ENCODE data around the gene RAPGEF1. TPM values are rescaled to one million over a fixed set of nuclear protein-coding genes. Genes with fewer than 3 reads are reported as not detected.

Gene RAPGEF1
- total and polyA plus RNA-seq, 12 donors = 39.6 to 135 (median 111) TPM

DNA sequence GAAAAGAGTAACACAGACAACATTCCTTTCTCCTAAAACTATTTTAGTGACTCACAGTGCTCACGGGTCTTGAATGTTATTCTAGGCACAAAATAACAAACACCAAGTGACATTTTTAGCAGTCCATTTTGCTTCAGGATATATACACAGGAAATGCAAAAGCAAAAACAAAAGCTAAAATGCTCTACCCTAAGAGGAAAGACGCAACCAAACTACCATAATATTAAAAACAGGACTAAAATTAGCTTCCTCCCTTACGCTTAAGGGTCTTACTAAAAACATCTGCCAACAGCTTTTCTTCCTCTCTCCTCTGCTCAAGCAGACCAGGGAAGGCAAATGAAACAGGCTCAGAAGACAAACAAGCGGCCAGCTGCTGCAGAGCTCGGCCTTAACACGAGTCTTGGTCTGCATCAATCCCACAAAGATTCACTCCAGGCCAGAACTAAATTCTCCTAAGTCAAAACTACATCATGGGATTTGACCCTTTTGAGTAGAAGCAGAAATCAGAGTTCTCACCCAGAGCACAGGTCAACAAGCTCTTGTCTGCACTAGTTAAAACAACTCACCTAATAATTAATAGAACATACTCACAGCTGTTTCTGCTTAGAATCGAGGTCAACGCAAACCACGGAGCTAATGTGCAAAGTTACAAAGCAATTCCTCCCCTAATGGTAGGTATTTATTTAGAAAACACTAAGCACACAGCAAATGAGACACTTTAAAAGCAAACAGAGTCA lies 62.3 kb downstream of the RAPGEF1 start:
- no peaks in the 10 kb centered on the region for H3K36me3 ChIP-seq
- H3K27me3 ChIP-seq = no peaks in the 10 kb centered on the region
- TF ChIP-seq, protein P1, sequence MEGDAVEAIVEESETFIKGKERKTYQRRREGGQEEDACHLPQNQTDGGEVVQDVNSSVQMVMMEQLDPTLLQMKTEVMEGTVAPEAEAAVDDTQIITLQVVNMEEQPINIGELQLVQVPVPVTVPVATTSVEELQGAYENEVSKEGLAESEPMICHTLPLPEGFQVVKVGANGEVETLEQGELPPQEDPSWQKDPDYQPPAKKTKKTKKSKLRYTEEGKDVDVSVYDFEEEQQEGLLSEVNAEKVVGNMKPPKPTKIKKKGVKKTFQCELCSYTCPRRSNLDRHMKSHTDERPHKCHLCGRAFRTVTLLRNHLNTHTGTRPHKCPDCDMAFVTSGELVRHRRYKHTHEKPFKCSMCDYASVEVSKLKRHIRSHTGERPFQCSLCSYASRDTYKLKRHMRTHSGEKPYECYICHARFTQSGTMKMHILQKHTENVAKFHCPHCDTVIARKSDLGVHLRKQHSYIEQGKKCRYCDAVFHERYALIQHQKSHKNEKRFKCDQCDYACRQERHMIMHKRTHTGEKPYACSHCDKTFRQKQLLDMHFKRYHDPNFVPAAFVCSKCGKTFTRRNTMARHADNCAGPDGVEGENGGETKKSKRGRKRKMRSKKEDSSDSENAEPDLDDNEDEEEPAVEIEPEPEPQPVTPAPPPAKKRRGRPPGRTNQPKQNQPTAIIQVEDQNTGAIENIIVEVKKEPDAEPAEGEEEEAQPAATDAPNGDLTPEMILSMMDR (IDR thresholded peaks at IDR 0.05) = no peak
- intact Hi-C loops (cut with DNase I) = loop anchor here in 6 of 10 donors (5.0 to 10.0 kb wide), 3 partner anchors 35 to 60 kb away; no protein-coding TSS in a partner anchor
- peak overlapping the region; percentile 70 to 91 (median 82) for H3K27ac ChIP-seq
- H3K9me3 ChIP-seq = no peaks in the 10 kb centered on the region
- no peak for DNase-seq
- WGBS, 2 donors = 22 to 30% methylated on average over 9 of the region's 9 CpGs
- peaks cover 42 to 100% (median 93%) of the 10 kb centered on the region in 9 donors for H3K4me1 ChIP-seq
- peak overlapping the region in 5 of 10 donors; percentile 1 to 12 (median 5) for H3K4me3 ChIP-seq
- ATAC-seq = peak in 7 of 8 donors; percentile 7 to 71 (median 49)

DNA sequence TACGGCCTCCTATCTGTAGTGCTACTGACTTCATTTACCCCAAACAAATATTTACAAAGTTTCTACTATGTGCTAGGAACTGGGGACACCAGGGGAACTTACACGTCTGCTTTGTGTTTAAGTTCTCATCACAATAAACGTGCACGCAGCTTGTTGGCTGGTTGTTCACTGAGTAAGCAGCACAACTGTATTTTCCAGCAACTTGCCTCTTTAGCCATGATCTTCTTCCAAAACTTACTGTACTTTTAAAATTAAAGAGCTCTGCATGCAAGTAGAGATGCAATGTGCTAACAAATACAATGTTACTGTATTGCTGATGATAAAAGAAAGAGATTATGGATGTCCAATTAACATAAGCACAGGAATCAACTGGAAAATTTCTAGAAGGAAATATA lies 62.8 kb downstream of the RAPGEF1 start:
- ATAC-seq (no peak), DNase-seq (no peak)
- no peaks in the 10 kb centered on the region for H3K9me3 ChIP-seq
- TF ChIP-seq, protein P1 (IDR thresholded peaks at IDR 0.05) = no peak
- H3K27me3 ChIP-seq = no peaks in the 10 kb centered on the region
- peaks cover 43 to 100% (median 93%) of the 10 kb centered on the region in 9 donors for H3K4me1 ChIP-seq
- peak overlapping the region in 2 of 10 donors; percentile 5 to 8 for H3K4me3 ChIP-seq
- no peaks in the 10 kb centered on the region for H3K36me3 ChIP-seq
- peak overlapping the region; percentile 70 to 91 (median 82) for H3K27ac ChIP-seq
- 24 to 29% methylated on average over 4 of the region's 4 CpGs for WGBS, 2 donors
- intact Hi-C loops (cut with DNase I) = loop anchor here in 6 of 10 donors (5.0 to 10.0 kb wide), 3 partner anchors 35 to 60 kb away; no protein-coding TSS in a partner anchor

GRCh38 chr9:131676431-131676972 lies 63.4 kb downstream of the RAPGEF1 start:
- intact Hi-C loops (cut with DNase I) = loop anchor here in 6 of 10 donors (5.0 to 10.0 kb wide), 3 partner anchors 36 to 61 kb away; no protein-coding TSS in a partner anchor
- Histone ChIP-seq H3K36me3 (no peaks in the 10 kb centered on the region), H3K4me3 (peak overlapping the region in 3 of 10 donors; percentile 0 to 8 (median 5)), H3K27ac (peak overlapping the region; percentile 70 to 91 (median 82)), H3K9me3 (no peaks in the 10 kb centered on the region), H3K27me3 (no peaks in the 10 kb centered on the region), H3K4me1 (peaks cover 44 to 100% (median 94%) of the 10 kb centered on the region in 9 donors)
- TF ChIP-seq, protein P1 (IDR thresholded peaks at IDR 0.05) = no peak
- 34 to 38% methylated on average over 6 of the region's 6 CpGs for WGBS, 2 donors
- no peak for ATAC-seq
- DNase-seq = no peak

- intact Hi-C loops (cut with DNase I) = loop anchor here in 6 of 10 donors (1.0 to 10.0 kb wide), 4 partner anchors 29 to 62 kb away; no protein-coding TSS in a partner anchor
These were observed 64.3 kb downstream of the RAPGEF1 start for GRCh38 chr9:131675437-131676022.

More at GRCh38 chr9:131675437-131676022, 64.3 kb downstream of the RAPGEF1 start:
- Histone ChIP-seq H3K27ac (peak overlapping the region; percentile 70 to 91 (median 82)), H3K4me1 (peaks cover 54 to 100% (median 100%) of the 10 kb centered on the region in 9 donors), H3K9me3 (no peaks in the 10 kb centered on the region), H3K27me3 (no peaks in the 10 kb centered on the region), H3K4me3 (no peak overlapping the region), H3K36me3 (no peaks in the 10 kb centered on the region)
- no peak for DNase-seq
- TF ChIP-seq, protein P1 (IDR thresholded peaks at IDR 0.05) = no peak
- WGBS, 2 donors = 75 to 84% methylated on average over 6 of the region's 6 CpGs
- ATAC-seq = no peak
